HEK293T (cell line): Measurements from ENCODE around the gene SIPA1L3.

Source experiments
- BHLHE40 ChIP-seq: fragments of 450-650 bp; IDR thresholded peaks from 2 replicates; pipeline ENCODE4 v1.6.1; 2016; ENCODE audit warnings: mild to moderate bottlenecking, moderate library complexity, borderline replicate concordance
- FOXM1 ChIP-seq: fragments of 450-650 bp; IDR thresholded peaks from 2 replicates; pipeline ENCODE4 v1.6.1; 2017; ENCODE audit warnings: mild to moderate bottlenecking, borderline replicate concordance
- NFRKB ChIP-seq: fragments of 450-650 bp; IDR thresholded peaks from 2 replicates; pipeline ENCODE4 v1.6.1; 2016; ENCODE audit warnings: mild to moderate bottlenecking, moderate library complexity
- TARDBP ChIP-seq: fragments of 450-650 bp; IDR thresholded peaks from 2 replicates; pipeline ENCODE4 v1.6.1; 2016

DNA sequence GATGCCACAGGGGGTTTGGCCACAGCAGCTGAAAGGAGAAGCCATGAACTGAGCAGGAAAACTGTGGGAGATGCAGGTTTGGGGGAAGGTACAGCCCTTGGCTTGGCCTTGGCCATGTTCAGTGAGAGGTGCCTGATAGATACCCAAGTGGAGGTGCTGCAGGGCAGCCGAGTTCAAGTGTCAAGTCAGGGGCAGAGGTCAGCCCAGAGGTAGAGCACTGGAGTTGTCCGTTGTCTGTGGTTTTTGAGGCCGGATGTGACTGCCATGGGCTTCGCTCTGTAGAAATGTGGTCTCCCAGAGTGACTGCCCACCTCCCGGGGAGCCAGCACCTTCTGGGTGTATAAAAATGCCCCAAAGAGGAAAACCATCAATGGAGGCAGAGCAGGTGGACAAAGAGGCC lies 251.7 kb downstream of the SIPA1L3 start:
- TF ChIP-seq NFRKB (no peak), TARDBP (no peak), BHLHE40 (no peak), FOXM1 (no peak)
